DMS 273 (cell line): ENCODE measurements around the gene CTNND1.
"Not testable (repeated sequence)": the region's sequence is repeated elsewhere in the genome, so short reads cannot be mapped to it uniquely, and the experiment has no call there.

Source experiments
- DNase-seq: peaks from one replicate; lab custom pipeline; 2025; ENCODE audit not compliant: unreplicated experiment; lab: John Stamatoyannopoulos, UW

CTNND1 gene

DNA sequence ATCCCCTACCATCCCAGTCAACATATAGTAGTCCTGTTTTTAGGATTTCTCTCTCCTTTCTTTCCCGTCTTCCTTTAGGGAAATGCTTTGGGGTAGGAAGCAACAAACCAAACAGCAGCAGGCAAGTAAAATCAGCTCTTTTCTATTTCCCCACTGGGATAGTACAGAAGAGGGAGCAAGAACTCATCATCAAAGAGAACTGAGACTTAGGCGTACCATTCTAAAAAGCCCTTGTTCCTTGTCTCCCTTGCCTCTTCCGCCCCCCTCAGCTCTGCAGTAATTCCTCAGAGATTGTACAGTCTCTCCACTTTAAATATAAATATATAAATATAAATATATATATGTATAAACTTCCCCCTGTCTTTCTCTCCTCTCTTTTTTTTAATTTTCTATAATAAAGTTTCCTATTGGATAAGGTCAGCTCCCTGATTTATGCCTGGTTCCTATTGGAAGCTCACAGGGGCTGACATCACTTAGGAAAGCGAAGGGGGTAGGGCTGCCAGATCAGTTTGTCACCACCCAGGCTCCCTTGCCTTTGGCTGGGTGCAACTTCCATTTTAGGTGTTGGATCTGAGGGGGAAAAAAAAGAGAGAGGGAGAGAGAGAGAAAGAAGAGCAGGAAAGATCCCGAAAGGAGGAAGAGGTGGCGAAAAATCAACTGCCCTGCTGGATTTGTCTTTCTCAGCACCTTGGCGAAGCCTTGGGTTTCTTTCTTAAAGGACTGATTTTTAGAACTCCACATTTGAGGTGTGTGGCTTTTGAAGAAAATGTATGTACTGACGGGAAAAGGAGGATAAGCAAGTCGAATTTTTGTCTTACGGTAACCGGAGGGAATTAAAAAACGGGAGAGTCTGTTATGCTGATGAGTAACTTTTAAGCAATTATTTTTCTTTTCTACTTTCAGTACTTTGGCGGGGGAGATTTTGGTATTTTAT lies at the start of gene CTNND1:
Gene CTNND1 (plus strand): TSS at position 502 of the 934 bp plus-strand sequence. CDS start 29,677 bp downstream, outside the sequence.
- peak; percentile 89 for DNase-seq

- peak; percentile 96 for DNase-seq
Measured at GRCh38 chr11:57712256-57713150, 49.1 kb upstream of the CTNND1 start, which contains the start of gene TMX2. TMX2 (plus strand) TSS chr11:57712593; CDS start chr11:57712619, 26 bp downstream.

DNA sequence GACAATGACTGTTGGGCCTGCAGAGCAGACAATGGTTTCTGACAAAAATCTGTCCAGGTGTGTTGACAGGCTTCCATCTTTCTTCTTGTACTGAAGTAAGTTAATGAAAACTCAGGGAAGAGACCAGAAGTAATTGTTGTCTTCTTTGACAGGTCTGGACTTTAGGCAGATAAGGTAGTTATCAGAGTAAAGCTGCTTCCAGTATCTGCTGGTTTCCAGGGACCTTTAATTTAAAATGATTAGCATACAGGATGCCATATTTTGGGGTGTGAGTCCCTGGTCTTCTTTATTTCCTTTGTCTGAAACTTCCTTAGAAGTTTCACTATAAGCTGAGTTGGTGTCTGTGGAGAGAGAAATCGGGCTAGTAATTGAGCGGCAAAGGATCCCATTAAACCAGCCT lies 47.8 kb upstream of the CTNND1 start:
- DNase-seq = no peak

DNA sequence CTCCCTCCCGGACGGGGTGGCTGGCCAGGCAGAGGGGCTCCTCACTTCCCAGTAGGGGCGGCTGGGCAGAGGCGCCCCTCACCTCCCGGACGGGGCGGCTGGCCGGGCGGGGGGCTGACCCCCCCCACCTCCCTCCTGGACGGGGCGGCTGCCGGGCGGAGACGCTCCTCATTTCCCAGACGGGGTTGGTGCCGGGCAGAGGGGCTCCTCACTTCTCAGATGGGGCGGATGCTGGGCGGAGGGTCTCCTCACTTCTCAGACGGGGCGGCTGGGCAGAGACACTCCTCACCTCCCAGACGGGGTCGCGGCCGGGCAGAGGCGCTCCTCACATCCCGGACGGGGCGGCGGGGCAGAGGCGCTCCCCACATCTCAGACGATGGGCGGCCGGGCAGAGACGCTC lies 44.9 kb upstream of the CTNND1 start:
- not testable (repeated sequence) for DNase-seq

DNA sequence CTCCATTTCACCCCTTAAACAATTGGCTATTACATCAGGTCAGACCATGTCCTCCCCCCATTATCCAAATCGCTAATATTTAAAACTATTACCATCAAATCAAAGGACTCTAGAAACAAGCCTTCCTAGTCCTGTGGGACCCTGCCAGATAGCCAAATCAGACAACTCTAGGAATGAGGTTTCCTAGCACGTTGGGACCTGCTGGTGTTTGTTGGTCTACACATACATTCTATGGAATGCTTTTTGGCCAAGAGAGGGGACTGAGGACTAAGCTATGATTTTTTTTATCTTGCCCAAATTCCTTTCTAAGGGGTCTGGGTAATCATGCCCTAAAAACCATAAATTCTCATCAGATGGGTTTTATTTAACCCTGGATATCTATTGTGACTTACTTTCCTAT lies 34.4 kb upstream of the CTNND1 start:
- DNase-seq = no peak

DNA sequence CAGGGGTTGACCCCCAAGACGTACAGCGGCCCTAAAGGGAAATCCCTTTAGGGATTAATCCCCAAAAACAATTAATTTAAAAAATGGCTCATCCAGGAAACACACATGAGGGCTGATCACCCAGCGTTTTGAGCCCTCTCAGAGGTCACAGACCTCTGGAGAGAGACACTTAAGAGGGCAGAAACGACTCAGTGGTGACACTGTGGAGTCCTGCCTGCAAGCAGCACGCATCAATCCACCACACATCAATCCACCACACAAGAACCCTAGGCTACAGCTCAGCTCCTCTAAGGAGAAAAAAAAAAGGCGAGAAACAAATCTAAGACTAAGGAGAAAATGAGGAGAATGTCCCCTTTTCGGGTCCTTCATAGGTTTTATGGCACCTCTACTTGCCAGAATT lies 32.8 kb upstream of the CTNND1 start:
- no peak for DNase-seq

GRCh38 chr11:57729479-57729878 lies 32.1 kb upstream of the CTNND1 start:
- no peak for DNase-seq

GRCh38 chr11:57732661-57733060 lies 28.9 kb upstream of the CTNND1 start:
- DNase-seq = no peak

DNA sequence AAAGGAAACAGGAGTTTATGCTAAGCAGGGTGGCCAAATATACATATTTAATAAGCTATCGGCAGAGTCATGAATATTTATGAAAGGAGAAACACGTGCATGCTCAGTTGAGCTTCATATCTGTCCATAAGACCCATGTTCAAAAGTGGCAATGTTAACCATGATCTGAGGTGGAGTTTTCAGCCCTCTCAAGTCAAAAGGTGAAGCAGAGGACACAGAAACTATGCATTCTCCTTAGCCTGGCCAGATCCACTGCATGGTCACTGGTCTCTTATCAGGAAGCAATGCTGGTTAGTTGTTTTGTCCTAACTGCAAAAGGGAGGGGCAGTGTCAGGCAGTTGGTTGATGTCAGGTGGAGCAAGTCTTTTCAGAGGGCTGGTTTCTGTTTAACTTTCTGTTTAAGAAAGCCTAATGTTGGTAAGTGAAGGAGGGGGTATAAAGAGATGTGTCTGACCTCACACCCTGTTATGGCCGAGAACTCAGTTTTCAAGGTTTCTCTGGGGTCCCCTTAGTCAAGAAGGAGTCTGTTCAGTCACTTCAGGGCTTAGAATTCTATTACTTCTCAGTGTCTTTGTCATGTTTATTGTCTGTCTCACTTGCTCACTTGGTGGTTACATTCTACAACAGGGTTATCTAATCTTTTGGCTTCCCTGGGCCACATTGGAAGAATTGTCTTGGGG lies 25.8 kb upstream of the CTNND1 start:
- no peak for DNase-seq

- DNase-seq = peak; percentile 98
Measured at GRCh38 chr11:57741132-57742086, 20.2 kb upstream of the CTNND1 start, which contains the start of gene SELENOH. SELENOH (plus strand) TSS chr11:57741491; CDS start chr11:57741596, 105 bp downstream.

- peak; percentile 33 for DNase-seq
Measured at GRCh38 chr11:57742087-57742452, 19.5 kb upstream of the CTNND1 start.

- no peak for DNase-seq
Measured at GRCh38 chr11:57744357-57744756, 17.2 kb upstream of the CTNND1 start.

GRCh38 chr11:57745206-57745605 lies 16.4 kb upstream of the CTNND1 start:
- DNase-seq = no peak

DNA sequence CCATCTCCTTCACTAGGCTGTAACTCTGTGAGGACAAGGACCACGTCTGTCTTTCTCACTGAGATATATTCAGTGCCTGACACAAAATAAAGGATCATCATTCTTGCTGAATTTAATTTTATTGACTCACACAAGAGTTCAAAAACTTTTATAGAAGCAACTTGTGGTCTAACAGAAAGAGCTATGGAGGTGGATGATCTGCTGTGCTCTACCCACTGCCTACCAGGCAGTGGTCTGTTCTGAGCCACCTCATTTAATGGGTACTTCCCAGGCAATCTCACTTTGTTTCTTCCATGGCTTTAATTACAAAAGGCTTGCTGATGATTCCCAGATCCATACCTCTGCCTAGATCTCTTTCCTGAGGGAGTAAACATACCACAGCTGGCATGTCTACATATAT lies 14.7 kb upstream of the CTNND1 start:
- DNase-seq = no peak

- DNase-seq = no peak
Measured at GRCh38 chr11:57751176-57751575, 10.4 kb upstream of the CTNND1 start.

DNA sequence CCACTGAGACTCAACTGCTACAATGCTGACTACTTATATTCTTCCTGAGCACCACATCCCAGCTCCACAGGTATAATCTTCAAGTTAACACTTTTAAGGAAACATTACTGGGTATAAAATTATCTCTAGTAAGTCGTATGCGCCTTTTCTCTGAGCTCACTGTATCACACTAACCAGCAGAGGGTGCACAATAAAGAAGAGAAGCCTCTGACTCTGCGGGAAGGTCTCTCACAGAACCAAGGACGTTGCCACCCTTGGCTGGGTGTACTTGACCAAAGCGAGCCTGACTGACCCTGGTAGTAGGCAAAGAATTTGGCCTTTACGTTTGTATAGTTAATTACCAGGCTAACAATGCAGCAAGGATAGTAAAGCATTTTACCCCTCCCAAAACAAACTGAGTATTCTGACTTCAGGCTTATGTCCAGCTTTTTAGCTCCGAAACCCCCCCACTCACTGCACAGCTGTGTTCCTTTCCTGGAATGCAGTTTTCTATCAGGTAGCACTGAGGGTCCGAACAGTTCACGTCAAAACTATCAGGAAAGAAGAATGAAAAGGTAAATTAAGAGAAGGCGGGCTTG lies 9.8 kb upstream of the CTNND1 start, which contains the start of gene BTBD18:
Gene BTBD18 (minus strand): TSS at position 144 of the 578 bp plus-strand sequence. CDS start 631 bp downstream, outside the sequence.
- DNase-seq = peak; percentile 51

GRCh38 chr11:57752954-57753353 lies 8.6 kb upstream of the CTNND1 start:
- no peak for DNase-seq

DNA sequence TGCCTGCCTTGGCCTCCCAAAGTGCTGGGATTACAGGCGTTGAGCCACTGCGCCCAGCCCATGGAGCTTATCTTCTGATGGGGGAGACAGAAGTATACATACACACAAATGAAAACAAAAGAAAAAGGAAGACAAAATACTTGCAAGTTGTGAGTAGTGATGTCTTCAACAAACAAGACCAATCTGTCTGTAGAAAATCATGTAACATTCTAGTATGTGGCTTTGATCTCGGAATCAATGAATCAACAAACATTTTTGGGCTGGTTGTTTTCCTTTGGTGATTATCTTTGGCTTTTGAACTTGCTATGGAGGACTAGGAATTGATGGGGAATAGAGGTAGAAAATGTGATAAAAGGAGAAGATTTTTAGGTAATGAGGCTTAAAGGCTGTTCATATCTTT lies 3.4 kb upstream of the CTNND1 start:
- DNase-seq = no peak

GRCh38 chr11:57762235-57762861 lies 746 bp downstream of the CTNND1 start:
- DNase-seq = peak; percentile 38
